Breast epithelium (tissue), 3 donors: Measurements from ENCODE around the gene PPP1R37.

ENCODE experiments used
- POLR2AphosphoS5 ChIP-seq, 3 donors: sonication (generic); formaldehyde crosslinking; IDR thresholded peaks; one replicate each; pipeline ENCODE4 v1.6.1; 2017; ENCODE audit warnings: antibody characterized with exemption in 3 of 3
- TF ChIP-seq, protein P1 (sequence below), 3 donors: fragments of 450-650 bp; IDR thresholded peaks; one replicate each; pipeline ENCODE4 v1.5.1; 2016 to 2017; ENCODE audit warnings: antibody characterized with exemption in 3 of 3, mild to moderate bottlenecking in 3 of 3, moderate library complexity in 3 of 3

DNA sequence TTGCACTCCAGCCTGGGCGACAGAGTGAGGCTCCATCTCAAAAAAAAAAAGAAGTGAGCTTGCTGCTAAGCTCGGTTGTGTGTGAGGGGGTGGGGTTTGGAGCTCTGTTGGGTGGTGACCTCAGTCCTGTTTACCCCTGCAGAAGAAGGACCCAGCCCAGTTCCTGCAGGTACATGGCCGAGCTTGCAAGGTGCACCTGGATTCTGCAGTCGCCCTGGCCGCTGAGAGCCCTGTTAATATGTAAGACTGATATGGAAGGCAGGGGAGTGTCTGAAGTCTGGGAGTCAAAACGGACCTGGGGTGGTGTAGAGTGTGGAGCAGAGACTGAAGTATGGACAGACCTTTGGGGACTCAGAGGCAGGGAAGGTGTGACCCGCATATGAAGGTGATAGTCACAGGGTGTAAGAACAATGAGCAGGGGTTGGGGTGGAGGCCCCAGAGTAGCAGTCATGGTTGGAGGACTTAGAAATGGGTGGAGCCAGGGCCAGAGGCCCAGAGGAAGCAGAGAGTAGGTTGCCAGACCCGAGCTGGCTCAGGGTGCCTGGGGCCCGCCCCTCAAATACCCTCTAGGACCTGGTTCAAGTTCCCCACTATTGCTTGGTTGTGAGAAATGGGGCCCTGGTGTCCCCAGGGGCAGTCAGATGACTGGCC lies 40.9 kb upstream of the PPP1R37 start:
- TF ChIP-seq, protein P1, sequence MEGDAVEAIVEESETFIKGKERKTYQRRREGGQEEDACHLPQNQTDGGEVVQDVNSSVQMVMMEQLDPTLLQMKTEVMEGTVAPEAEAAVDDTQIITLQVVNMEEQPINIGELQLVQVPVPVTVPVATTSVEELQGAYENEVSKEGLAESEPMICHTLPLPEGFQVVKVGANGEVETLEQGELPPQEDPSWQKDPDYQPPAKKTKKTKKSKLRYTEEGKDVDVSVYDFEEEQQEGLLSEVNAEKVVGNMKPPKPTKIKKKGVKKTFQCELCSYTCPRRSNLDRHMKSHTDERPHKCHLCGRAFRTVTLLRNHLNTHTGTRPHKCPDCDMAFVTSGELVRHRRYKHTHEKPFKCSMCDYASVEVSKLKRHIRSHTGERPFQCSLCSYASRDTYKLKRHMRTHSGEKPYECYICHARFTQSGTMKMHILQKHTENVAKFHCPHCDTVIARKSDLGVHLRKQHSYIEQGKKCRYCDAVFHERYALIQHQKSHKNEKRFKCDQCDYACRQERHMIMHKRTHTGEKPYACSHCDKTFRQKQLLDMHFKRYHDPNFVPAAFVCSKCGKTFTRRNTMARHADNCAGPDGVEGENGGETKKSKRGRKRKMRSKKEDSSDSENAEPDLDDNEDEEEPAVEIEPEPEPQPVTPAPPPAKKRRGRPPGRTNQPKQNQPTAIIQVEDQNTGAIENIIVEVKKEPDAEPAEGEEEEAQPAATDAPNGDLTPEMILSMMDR (IDR thresholded peaks at IDR 0.05) = no peak
- TF ChIP-seq POLR2AphosphoS5 (IDR thresholded peaks at IDR 0.05) = no peak
